NCI-H82 treated with DMSO at 0.1 percent for 48 hours (cell line): Measurements from ENCODE around the gene CHRNB2.

Source experiments
- DNase-seq: peaks from one replicate; lab custom pipeline; 2025; ENCODE audit not compliant: unreplicated experiment; lab: John Stamatoyannopoulos, UW

CHRNB2 gene

DNA sequence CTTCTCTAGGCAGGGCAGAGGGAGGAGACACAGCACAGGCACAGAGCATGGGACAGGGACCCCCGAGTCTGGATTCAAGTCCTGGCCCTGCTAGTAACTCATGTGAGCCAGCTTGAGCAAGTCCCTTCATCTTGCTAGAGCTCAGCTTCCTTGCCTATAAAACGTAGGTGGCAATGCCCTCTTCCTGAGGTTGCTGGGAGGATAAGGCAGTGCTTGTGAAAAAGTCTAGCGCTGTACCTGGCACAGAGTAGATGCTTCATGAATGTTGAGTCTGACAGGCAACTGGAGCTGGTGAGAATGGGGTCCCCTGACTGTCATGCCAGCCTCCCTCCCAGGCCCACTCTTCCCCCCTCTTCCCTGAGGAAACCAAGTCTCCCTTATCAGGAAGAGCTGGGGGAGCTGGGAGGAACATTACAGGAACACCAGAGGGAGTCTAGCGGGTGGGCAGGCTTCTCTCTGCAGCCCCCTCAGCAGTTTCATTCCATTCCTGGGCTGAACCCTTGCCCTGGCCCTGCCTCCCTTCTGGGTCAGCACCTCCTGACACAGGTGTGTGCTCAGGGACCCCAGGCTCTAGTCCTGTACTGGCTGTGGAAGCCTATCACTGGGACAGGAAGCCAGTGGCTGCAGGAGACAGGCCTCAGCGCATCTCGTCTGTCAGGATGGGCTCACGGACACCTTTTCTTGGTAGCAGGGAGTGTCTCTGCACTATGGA, 9.9 kb downstream of the CHRNB2 start:
- DNase-seq: no peak

DNA sequence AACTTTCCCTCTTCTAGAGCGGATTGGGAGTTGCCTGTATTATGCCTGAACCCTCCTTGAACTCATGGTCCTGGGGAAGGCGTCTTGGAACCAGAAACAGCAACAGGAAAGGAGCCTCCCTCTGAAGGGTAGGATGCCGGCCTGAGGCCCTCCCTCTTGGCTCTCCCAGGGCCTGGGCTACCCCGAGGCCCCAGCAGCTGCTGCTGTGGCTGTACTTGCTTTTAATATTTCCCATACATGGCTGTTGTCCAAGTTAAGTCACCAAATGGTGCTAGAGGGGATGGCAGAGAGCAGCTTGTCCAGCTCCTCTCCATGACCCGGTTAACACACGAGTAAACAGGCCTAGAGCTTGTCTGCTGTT, 10.5 kb downstream of the CHRNB2 start:
- no peak for DNase-seq

DNA sequence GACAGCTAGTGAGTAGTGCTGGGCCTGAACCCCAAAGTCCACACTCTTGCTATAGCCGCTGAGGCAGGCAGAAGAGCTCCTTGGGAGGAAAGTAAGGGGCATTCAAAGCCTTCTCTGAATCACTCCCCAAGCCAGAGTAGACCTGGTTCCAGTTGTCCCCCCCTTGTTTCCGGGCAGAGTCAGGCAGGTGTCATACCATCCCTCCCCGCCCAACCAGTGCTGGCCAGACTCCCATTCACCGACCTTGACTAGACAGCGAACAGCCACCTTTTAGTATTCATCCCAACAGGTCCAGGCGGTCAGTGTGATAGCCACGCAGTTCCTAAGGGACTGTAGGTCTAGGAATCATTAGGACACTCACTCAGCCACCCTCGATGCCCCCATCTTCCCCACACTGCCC, 11.8 kb downstream of the CHRNB2 start:
- no peak for DNase-seq

DNA sequence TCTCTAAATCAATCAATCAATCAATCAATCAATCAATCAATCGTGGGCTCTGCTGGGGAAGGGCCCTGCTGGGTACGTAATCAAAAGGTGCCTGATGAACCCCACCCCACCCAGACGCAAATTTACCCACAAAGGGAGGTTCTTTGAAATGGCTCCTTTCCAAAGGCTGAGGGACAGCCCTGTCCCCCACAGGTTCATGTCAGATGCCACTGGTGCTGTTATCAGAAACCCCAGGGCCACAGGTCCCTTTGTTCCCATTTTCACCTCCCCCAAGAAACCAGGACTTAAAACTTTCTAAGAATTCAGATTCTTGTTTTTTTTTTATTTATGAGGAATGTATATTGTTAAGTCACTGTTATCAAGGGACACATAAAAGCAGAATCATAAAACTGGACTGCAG, 14.2 kb downstream of the CHRNB2 start:
- no peak for DNase-seq

DNA sequence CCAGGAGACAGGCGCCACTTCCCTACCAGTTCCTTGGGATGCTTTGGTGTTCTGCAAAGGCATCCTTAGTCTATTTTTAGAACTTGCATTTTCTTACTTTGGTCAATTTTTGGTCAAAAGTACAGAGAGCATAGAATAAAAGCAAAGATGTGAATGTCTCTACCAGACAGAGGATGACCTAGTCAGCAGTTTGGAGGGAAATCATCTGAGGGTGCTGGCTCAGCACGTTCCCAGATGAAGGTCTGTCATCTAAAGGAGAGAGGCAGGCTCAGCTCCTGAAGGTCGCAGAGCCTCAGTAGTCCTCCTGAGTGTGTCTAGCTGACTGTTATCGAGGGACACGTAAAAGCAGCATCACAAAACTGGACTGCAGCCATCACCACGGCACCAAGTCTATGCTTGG, 15.3 kb downstream of the CHRNB2 start:
- DNase-seq: no peak

DNA sequence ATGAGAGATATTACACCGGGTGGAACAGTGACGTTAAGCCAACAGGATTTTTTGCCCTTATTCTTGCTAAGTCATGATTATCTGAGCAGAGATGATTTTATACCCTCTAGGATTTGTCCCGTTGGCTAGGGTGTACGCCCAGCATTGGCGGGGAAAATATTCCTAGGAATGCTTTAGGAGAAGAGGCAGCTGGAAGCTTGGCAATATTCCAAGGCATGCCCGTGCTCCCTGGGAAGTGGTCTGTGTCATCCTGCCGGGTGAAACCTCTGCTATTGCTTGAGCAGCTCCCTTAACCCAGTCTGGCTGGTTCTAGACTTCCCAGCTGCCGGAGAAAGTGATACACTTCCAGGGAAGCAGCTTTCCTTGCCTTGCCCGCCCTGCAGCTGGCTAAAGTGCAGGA, 16.2 kb downstream of the CHRNB2 start:
- no peak for DNase-seq

DNA sequence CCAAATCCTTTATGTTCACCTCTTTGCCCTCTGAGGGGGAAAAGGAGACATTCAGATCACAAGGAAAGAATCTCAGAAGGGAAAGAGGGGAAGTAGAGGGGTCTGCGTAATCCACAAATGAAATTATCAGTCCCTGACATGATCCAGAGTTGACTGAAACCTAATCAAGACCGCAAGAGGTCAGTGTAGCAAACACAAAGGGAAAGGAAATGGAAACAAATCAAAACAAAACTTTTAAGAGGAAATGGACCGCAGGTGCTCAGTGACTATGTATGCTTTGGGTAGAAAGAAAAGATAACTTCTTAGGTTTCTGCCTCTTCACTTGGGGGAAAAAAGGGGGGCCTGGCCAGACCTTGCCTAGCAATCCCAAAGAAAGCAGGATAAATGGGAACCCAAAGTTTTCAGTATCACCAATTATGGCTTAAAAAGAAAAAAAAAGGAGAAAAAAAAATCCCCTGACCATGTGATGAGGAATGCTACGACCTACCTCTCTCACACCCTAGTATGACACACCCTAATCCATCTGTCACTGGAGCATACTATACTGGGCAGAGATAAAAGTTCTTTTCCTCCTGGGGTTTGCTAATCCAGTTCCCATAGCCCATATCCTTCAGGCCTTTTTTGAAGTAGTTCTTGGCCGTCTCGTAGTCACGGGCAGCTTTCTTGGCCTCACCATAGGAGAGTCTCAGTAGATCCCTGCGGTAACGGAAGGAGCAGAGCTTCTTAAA, 16.9 kb downstream of the CHRNB2 start:
- DNase-seq: no peak

DNA sequence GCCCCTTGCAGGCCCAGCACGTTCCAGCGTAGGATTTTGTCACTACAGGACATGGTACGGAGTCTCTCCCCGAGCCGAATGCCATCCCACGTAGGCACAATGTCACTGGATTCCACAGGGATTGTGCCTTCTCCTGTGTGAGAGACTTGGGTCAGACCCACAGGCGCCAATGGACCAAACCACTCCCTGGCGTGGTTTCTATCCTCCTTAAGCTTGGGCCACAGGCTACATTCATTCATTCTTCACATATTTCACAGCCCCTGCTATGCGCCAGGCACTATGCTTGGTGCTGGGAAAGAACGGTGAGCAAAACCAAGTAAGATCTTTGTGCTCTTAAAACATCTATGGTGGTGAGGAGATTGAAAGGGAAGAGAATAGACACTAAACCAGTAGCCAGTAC, 18.7 kb downstream of the CHRNB2 start:
- DNase-seq: no peak

DNA sequence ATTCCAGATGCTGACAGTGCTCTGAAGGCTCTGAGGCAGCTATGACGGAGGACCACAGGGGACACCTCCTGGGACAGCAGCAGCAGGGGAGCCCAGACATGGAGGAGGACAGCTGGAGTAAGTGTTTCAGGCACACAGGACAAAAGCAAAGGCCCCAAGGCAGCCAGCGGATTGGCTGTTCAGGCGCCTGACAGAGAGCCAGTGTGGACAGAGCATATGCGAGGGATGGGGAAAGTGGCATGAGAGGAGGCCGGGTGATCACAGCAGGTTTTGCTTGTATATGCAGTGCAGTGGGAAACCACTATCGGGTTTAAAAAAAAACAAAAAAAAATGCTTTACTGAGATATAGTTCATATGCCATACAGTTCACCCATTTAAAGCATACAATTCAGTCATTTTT, 19.1 kb downstream of the CHRNB2 start:
- DNase-seq: no peak

DNA sequence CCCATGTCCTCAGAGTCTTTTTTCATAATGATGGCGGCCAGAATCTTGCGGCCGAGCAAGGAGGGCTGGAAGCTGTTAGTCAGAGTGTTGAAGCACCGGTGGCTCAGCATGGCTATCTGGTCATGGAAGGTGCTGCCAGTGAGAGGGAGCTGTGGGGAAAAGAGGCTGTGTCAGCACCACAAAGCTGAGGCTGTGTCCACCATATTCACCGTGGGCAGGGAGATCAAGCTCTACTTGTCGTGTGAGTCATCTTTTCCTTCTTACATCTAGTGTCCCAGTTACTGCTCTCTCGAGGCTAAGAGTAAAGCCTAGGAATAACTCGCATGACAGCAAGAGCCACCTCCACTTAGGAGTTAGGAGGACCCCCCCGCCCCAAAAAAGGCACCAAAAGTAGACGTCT, 22.2 kb downstream of the CHRNB2 start:
- no peak for DNase-seq

DNA sequence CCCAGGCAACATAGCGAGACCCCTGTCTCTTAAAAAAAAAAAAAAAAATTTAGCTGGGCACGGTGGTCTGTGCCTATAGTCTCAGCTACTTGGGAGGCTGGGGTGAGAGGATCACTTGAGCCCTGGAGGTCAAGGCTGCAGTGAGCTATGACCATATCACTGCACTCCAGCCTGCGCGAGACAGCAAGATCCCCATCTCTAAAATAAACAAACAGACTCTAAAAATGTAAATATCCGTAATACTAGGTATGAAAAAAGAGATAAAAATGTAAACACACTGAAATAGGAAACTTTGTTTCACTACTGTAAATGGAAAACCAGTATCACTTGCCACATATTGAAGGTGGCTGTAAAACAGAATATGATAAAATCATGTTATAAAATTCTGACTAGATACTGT, 23.2 kb downstream of the CHRNB2 start:
- no peak for DNase-seq

DNA sequence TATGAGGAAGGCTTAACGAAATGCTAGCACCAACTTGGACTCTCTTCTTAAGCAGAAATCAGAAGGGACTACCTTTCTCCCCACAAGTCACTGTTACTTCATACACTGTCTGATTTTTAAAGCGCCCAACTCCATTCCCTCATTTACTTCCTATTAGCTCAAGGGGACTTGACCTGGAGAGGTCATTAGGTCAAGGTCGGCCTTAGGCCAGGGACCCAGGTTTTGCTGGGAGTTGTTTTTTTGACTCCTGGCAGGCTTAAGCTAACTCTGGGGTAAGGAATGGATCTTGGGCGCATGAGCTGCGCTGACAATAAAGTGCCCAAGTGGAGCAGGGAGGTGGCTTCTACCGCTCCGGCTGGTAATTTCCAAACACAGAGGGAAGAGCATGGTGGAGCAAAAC, 23.6 kb downstream of the CHRNB2 start:
- DNase-seq: no peak

DNA sequence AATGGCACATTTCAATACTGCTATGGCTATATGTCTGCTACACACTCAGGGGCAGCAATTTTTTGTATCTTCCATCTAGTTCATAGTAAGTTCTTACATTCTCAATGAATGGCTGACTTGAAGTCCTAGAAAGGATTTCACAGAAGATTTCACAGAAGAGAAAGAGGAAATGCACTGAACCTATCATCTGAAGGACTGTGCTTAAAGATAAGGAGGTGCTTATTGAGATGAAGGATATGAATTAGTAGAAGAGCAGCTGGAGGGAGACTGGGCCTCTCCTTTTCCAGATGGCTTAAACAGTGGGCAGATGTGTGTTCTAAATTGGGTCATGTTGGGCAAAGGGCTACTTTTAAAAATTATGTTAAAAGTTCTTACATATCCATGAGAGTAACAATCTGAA, 25.8 kb downstream of the CHRNB2 start:
- DNase-seq: no peak

DNA sequence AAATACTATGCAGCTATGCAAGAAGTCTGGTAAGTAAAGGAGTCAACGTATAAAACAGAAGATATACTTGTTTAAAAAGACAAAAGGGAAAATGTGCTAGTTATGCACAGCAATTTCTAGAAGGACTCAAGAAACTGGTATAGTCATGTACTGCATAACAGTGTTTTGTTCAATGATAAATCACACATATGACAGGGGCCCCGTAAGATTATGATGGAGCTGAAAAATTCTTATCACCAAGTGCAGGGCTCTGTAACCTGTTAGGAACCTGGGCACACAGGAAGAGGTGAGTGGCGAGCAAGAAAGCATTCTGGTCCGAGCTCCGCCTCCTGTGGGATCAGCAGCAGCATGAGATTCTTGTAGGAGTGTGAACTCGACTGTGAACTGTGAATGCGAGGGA, 27.2 kb downstream of the CHRNB2 start:
- no peak for DNase-seq

DNA sequence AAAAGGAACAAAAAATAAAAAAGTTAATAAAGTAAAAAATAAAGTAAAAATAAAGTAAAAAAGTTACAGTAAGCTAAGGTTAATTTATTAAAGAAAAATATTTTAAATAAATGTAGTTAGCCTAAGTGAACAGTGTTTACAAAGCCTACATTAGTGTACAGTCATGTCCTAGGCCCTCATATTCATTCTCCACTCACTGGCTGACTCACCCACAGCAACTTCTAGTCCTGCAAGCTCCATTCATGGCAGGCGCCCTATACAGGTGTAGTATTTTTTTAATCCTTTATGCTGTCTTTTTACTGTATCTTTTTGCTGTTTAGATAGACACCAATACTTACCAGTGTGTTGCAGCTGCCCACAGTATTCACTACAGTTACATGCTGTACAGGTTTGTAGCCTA, 28.0 kb downstream of the CHRNB2 start:
- no peak for DNase-seq

DNA sequence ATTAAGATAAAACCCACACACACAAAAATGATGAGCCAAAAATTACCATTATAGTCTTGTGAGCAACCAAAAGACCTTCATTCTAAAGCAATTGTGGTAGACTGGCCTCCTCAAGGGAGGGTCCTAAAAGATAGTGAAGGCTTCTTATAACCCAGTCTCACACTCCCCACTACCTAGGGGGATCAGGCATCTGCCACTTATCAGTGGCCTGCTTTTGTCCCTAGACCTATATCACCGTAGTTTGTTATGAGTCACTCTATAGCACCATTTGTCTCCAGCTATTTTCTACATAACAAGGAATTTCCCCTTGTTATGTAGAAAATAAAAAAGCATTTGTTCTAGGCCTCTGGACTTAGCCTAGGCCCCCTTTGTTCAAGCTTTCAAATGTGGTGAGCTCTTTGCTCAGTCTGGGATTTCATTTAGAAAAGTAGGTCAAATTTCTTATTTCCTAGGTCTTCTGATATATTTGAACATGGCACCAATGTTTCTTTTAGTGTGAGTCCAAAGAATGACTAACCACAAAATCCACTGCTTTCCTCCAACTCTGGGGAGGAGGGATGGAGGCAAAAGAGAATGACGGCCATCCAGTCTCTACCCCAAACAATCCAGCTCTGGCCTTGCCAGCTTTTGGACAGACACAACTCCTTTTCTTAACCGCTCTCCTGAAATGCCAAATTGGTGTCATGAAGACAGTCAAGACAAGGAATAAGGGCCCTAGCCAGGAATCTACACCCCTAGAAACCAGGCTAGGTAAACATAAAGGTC, 31.5 kb downstream of the CHRNB2 start:
- no peak for DNase-seq

DNA sequence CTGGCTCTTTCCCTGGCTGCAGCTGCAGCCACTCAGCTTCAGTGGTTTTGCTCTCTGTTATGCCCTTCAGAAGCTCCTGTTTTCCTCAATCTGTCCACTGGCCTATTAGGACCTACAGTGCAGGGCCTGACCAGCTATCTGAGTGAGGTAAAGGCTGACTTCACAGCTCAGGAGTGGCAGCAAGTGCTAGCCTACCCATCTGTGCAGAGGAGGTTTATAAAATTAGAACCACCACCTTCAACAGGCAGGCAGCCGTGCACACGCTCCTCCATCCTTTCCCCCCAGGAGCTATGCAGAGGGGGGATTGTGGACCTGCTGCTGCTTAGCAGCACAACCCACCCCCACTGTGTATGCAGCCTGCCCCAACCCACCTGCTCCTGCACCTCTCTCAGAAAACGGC, 32.1 kb downstream of the CHRNB2 start:
- DNase-seq: no peak

DNA sequence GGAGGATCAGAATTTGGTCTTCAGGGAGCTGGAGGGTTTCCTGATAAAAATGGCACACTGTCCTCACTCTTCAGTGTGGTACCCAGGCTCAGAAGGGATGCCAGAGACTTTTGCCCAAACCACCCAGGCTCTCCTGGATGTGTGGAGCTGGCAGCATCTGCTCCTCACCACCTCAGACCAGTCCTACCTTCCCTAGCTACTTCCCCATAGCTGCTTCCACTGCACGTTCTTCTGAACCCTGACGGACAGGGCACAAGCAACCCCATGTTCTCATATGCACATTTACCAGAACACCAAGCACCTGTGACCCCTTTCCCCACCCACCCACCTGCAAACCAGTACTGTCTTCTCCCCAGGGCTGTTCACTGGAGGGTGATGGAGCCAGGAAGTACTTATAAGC, 35.7 kb downstream of the CHRNB2 start:
- no peak for DNase-seq

DNA sequence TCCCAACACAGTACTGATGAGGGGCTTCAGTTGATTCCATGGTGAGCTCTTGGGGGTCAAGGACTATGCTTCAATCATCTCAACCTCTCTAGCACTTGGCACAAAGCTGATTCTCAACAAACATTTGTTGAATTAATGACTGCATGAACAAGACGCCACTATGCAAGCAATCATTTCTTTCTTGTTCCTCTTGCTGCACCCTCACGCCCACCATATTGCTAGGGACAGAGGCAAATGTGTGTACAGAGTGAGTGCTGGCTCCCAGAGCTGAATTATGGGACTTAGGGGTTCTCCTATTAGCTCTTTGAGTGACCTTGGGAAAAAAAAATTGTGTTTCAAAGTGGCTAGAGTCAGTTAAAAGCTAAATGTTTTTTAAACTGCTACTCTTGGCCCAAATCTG, 38.0 kb downstream of the CHRNB2 start:
- DNase-seq: no peak

DNA sequence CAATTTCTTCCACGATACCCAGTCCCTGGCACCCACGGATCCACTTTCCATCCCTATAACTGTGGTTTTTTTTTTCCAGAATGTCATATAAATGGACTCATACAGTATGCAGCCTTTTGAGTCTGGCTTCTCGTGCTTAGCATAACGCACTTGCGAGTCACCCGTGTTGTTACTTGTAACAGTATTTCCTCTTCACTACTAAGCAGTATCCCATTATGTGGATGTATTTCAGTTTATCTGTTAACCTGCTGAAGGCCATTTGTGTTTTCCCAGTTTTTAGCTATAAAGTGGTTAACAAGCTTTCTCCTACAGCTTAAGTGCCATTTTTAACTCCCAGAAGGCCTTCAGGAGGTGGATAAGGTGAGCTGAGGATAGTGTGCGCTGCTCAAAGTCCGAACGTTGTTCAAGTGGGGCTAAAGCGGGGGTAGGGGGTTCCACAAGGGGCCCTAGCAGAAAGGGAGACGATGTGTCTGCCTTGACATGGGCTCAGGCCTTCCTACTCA, 39.6 kb downstream of the CHRNB2 start:
- peak; percentile 28 for DNase-seq

DNA sequence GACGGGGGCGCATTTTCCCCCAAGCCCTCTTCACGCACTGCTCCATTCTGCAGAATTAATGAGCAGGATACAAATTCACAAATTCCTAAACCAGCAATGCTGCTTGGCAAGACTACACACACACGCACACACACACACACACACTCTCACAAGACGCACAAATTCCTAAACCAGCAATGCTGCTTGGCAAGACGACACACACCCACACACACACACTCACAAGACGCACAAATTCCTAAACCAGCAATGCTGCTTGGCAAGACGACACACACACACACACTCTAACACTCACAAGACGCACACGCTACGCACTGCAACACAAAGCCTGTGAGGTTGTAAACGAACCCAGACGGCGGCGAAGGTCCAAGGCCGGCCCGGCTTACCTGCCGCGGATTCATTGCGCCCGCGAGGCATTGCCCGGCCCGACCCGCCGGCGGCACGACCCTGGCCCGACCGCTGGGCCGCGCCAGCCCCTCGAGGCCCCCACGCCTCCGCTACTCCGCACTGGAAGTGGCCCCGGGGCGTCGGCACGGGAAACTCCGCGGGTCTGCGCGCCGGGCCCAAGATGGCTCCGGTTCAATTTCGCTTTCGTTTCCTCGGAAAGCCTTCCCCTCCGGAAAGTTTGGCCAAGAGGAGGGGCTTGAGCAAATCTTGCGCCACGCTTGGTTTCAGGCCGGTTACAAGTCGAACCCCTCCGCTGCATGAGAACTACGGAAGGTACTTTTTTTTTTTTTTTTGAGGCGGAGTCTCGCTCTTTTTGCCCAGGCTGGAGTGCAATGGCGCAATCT, 40.2 kb downstream of the CHRNB2 start, which contains the start of gene ADAR:
TSS of gene ADAR (minus strand) at position 578 of the 788 bp plus-strand sequence. CDS start at position 398, 180 bp downstream.
- no peak for DNase-seq
